Measurements from ENCODE around the gene GLIPR2.

GRCh38 chr9:36164372-36164771, 27.8 kb downstream of the GLIPR2 start:
- TF ChIP-seq CTCF (IDR thresholded peaks at IDR 0.05): no peak
- no peak for TF ChIP-seq POLR2A (IDR thresholded peaks at IDR 0.05)
